HG02610 (cell line): Measurements from ENCODE around the gene ACSM3.
"Not testable (repeated sequence)": the region's sequence is repeated elsewhere in the genome, so short reads cannot be mapped to it uniquely, and the experiment has no call there.

Experiments
- ATAC-seq: cut with Tn5 transposase; IDR thresholded peaks from one replicate; pipeline ENCODE4 v1.9.1; 2021; ENCODE audit warnings: mild to moderate bottlenecking, moderate library complexity; ENCODE audit not compliant: unreplicated experiment

ACSM3 gene, protein sequence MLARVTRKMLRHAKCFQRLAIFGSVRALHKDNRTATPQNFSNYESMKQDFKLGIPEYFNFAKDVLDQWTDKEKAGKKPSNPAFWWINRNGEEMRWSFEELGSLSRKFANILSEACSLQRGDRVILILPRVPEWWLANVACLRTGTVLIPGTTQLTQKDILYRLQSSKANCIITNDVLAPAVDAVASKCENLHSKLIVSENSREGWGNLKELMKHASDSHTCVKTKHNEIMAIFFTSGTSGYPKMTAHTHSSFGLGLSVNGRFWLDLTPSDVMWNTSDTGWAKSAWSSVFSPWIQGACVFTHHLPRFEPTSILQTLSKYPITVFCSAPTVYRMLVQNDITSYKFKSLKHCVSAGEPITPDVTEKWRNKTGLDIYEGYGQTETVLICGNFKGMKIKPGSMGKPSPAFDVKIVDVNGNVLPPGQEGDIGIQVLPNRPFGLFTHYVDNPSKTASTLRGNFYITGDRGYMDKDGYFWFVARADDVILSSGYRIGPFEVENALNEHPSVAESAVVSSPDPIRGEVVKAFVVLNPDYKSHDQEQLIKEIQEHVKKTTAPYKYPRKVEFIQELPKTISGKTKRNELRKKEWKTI

DNA sequence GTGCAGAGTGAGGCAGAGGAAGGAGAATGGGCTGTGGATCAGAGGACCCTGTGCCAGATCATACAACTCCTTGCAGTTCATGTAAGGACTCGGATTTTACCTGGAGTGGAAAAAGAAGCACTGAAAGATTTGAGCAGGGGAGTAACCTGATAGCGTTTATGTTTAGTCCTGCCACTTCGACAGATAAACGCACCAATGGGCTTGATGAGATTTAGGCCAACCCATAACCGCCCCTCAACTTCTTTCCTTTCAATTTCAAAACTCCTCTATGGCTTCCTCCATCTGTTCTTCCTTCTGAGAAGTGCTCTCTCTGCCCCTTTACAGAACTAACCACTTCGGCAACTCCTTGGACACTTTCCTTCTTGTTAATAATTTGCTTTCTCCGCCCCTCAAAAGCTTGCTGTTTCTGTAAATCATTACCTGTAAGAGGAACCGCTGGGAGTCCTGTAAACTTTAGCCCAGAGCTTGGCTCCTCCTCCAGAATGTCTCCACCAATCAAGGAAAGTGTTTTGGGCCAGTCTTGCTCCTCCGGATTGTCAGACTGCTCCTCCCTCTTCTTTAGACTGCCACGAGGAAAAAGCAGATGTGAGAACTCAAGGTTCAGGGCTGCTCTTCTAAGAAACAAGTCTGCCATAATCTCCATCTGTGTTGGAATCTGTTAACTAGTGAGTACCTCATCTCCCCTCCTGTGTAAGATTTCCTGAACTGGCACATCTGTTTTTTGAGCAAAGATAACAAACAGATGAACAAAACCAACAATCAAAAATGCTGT is at the start of gene ACSM3:
ACSM3 (plus strand) TSS at position 554 of the 772 bp plus-strand sequence. CDS start 6,021 bp downstream, outside the sequence.
- ATAC-seq: peak; percentile 97

DNA sequence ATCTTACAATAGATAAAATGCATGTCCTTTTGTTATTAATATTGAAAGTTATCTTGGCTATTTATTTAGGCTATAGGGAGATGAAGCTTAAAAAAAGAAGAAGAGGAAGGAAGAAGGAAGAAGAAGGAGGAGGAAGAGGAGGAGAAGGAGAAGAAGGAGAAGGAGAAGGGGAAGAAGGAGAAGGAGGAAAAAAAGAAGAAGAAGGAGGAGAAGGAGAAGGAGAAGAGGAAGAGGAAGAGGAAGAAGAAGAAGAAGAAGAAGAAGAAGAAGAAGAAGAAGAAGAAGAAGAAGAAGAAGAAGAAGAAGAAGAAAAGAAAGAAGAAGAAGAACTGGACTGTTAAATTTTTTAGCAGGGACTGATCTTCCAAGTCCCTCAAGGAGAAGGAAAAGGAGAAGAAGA is 46.1 kb upstream of the ACSM3 start:
- ATAC-seq: not testable (repeated sequence)

DNA sequence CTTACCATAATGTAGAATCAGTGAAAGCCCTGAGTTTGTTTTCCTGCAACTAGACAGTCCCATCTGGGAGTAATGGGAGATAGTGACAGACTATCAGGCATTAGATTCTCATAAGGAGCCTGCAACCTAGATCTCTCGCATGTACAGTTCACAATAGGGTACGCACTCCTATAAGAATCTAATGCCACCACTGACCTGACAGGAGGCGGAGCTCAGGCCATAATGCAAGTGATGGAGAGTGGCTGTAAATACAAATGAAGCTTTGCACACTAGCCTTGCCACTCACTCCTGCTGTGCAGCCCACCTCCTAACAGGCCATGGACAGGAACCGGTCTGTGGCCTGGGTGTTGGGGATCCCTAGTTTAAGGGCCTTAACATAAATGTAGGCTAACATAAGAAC is 43.6 kb upstream of the ACSM3 start:
- no peak for ATAC-seq

DNA sequence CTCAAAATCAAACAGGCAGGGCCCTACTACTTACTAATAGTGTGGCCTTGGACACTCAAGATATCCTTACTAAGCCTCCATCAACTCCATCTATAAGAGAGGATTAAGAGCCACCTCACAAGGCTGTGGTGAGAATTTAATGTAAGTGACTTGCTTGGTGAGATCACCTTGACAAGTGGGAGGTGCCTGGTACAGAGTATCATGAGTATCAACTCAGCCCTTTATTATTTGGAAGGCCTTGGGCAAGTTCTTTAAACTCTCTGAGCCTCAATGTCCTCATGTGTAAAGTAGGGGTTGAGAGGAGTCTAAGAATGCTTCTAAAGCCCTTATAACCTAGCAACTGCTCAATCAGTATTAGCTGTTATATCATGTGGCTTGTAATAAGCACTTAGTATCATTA is 37.2 kb upstream of the ACSM3 start:
- no peak for ATAC-seq

DNA sequence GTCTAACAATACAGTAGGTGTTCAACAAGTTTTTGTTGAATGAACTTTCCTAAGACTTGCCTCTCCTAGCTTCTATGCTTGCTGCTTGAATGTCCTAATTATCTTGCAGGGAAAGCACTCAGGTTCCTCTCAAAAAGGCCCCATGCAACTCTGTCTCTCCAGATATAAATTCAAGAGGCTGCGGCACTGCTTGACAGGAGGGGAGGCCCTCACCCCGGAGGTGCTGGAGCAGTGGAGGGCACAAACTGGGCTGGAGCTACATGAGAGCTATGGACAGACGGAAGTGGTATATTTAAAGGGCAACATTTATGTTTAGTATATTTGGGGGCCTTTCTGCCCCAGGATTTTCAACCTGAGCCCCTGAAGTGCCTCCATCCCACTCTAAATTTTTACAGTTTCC is 36.6 kb upstream of the ACSM3 start:
- ATAC-seq: no peak

DNA sequence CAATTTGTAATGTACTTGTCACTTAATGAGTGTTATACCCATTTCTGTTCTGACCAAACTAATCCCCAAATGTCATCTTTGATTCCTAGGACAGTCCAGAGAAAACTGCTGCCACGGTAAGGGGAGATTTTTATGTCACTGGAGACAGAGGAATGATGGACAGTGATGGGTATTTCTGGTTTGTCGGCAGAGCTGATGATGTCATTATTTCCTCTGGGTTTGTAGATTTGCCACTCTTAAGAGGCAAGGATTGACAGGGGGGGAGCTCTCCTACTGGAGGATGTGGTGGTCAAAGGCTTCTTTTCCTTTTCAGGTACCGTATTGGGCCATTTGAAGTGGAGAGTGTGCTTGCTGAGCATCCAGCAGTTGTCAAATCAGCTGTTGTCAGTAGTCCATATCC is 34.7 kb upstream of the ACSM3 start:
- no peak for ATAC-seq

DNA sequence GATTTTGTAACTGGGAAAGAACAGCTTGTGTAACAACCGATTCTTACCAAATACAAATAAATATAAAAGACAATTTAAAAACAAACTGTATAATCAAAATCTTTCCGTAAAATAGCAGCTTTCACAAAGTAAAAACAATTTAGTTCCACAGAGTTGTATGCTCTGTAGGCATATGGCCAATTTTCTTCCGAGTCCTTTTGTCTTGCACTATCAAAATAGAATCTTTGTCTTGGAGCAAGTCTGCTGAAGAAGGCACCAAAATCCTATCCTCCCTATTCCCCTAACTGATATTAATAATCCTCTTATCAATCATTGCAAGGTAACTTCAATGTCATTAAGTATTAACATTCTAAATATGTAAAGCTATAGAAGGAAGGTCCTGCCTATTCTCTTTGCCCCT is 29.8 kb upstream of the ACSM3 start:
- ATAC-seq: no peak

DNA sequence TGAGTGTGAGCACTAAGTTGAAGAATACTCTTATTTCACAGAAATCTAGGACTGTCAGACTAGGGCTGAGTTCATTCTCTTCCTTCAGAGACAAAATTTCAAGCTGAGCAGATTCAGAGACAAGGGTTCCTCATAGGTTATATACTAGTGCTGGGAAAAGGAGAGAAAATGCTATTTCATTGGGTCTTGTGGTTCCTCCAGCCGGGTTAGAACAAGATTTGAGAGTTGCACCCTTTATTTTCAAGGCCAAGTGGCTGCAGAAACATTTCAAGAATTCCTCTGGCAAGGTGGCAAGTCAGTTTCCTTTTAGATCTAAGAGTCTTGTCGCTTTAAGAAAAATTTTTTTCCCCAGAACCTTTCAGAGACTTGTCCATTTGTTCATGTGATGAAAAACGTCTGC is 29.0 kb upstream of the ACSM3 start:
- no peak for ATAC-seq

DNA sequence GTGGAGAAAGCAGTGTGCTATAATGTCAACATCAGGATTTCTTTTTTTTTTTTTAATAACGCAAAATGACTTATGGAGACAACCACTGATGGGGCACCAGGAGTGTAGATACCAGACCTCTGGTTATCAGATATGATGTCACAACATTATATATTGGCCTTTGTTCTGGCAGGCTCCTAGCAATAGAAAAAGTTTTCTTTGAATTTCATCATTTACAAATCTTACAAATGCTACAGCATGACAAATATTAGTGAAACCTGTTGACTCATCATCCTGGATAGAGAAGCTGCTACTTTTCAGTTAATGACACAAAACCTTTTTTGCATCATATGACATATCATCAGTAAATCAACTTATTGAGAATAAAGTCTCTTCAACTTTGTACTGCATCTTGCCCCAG is 28.3 kb upstream of the ACSM3 start:
- no peak for ATAC-seq

DNA sequence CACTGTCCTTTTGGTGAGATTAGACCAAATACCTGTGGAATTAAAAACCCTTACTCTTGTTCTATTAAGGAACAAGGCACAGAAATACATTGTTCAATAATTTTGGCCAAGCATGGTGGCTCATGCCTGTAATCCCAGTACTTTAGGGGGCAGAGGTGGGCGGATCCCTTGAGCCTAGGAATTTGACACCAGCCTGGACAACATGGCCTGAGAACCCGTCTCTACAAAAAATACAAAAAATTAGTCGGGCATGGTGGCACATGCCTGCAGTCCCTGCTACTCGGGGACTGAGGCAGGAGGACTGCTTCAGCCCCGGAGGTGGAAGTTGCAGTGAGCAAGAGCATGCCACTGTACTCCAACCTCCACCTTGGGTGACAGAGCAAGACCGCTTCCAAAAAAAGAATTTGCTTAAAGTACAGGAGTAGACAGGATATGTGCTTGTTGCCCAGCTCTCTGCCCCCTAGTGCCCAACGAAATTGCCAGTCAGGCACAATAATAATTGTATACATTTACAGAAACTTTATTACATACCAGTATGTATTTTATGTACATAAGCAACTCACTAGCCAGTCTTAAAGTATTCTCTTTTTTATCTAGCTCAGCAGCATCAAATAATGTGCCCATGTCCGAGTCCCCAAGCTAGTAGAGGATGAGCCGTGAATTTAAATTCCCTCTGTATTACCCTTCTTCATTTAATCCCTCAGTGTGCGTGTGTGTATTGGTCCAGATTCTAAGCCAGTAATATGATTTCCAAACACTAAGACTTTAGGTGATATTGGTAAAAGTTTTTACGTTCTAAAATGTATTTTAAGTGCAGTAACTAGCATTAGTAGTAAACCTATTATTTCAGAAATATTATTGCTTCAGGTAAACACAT is 23.6 kb upstream of the ACSM3 start:
- no peak for ATAC-seq

DNA sequence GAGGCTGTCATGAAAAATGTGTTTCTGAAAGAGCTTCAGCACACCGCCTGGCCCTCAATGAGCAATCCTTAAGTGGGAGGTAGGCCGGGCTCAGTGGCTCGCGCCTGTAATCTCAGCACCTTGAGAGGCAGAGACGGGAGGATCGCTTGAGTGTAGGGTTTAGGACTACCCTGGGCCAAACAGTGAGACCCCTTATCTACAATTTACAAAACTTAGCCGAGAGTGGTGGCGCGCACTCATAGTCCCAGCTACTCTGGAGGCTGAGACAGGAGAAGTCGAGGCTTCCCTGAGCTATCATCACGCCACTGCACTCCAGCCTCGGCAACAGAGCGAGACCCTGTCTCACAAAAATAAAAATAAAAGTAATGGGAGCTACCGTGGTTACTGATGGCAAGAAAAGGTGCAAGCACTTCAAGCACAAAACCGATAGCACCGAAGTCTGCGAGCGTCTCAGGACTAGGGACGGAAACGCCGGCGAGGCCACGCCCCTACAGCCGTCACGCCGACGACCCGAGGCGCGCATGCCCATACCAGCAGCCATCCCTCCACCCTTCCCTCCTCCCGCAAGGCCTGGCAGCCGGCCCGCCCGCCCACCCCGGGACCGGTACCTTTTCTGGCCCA is 22.8 kb upstream of the ACSM3 start:
- peak; percentile 79 for ATAC-seq

DNA sequence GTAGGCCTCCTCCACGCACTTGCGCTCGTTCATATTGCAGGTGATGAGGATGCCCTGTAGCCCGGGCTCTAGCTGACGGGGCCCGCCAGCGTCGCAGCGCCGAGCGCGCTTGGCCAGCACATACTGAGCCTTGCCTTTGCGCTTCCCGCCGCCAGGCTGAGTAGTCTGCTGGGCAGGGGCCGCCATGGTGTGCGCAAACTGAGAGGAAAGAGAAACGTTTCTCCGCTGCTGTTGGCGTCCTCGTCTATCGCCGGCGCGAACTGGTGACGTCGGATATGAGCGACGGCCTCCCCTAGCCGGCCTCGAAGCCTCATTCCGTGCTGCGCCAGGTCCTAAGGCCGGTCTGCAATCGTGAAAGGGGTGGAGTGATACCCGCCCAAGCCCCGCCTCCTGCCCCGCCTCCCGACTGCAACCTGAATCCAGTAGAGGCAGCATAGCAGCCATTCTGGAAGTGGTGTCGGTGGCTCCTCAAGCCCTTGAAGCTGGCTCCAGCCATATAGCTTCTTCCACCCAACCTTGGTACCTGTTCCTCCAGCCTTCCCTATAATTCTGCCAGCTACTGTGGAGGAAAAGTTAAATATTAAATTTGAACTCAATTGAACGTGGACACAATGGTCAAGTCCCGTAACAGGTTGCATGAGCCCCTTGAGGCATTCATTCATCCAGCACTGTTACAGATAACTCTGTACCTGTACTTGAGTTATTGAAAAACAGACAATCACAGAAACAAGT is 22.1 kb upstream of the ACSM3 start, which contains the start of gene THUMPD1:
THUMPD1 (minus strand) TSS at position 265 of the 732 bp plus-strand sequence; CDS start at position 186, 79 bp downstream.
- peak; percentile 86 for ATAC-seq

DNA sequence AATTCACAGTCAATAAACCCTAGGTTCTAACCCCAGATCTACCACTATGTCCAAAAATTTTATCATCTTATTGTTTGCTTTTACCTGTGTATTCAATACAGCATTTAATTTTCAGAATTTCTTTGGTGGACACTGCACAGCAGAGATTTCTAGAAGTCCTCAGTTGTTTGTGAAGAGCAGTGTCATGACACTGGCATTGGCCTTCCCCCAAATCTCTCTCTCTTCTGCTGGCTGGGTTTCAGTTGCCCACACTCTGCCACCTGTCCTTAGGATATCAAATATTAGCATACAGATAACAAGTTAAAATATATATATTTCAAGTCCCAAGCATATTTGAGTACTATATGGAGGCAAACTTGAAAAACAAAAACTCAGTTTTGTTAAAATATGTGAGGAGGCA is 20.2 kb upstream of the ACSM3 start:
- no peak for ATAC-seq

DNA sequence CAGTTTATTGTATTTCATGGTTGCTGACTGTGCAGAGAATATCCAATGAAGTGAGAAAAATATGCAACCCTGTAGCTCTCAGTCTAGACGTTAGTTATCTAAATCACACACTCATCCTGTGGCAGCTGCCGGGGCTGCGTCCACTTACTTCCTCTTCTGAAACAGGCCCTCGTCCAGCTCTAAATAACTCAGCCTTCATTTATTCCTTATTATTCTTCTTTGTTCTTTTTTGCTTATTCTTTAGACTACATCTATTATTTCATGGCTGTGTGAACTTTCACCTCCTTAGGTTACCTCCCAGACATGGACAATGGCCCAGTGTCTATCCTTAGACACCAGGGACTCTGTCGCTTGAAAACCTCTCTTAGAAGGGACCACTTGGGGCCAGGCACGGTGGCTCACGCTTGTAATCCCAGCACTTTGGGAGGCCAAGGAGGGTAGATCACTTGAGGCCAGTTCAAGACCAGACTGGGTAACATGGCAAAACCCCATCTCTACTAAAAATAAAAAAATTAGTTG is 18.8 kb upstream of the ACSM3 start:
- no peak for ATAC-seq

DNA sequence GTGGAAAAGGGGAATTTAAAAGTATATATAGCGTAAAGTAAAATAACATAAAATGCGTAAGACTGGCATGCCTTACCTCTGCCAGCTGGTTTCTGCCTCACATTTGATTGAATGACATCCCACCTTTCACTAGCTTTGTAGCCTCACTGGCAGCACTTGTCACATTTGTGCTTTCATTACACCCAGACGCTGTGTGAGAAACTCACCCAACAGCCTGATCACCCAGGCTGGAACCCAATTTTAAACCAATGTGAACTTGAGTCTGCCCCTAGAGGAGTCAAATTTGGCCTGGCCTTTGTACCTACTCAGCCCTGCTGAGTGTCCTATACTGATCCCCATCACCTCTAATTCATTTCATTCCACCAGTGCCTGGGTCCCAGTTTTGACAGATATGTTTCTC is 17.4 kb upstream of the ACSM3 start:
- no peak for ATAC-seq

DNA sequence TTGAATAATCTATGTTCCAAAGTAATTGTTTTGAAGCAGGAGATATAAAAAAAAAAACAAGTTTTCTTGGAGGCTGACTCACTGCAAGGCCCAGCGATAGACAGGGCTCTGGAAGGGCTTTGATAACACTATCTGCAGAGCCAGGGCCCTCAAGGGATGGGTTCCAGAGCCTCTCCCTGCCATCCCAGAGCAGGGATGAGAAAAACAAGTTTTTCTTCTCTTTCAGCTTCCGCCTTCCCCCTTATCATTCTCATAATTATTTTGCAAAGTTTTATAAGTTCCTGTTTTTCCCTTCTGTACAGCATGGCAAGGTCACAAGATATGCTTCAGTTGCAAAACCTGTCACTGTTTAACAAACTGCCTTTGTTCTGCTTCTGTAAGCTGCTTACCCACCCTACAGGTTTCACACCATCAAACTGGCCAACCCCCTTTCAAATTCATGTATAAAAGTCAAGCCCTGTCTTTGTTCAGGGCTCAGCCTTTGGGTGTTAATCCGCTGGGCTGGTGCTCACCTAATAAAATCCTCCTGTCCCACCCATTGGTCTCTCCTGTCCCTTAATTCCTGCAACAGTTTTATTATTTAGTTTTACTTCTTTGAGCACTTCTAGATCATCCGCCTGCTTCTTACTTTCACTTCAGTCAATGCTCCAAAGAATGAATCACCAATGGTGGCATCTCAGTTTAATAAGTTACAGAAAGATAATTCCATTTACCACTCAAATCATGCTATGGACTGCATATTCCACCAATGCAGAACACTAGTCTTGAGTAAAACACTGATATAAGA is 16.6 kb upstream of the ACSM3 start:
- no peak for ATAC-seq

DNA sequence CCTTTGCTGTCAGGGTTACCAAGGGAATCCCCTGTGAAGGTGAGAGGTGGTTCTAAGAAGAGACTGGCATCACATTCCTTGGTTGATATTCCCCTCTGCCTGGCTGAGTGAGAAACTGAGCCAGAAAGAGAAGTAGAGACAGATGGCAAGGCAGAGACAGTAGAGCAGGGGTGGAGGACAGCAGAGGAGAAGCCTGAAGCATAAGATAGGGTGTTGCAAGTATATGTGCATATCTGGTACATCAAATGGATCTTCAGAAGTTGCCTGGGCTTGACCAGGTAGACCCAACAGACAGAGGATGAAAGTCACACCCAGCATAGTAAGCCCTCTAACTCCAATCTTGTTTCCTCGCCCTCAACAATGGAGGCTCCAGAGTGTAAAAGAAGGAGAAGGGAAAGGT is 14.3 kb upstream of the ACSM3 start:
- no peak for ATAC-seq

DNA sequence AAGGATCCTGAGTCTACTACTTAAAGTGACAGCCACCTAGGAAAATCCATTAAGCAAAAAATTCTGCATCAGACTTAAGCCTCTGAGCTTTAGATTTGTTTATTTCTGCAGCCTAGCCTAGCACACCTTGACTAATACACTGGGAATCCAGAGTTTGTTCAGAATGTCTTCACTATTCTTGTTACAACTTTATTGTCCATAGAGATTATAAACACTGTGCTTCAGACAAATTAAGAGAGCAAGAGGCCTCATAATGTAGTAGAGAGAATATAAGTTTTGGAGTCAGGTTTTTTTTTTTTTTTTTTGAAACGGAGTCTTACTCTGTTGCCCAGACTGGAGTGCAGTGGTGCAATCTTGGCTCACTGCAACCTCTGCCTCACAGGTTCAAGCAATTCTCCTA is 13.3 kb upstream of the ACSM3 start:
- ATAC-seq: no peak

DNA sequence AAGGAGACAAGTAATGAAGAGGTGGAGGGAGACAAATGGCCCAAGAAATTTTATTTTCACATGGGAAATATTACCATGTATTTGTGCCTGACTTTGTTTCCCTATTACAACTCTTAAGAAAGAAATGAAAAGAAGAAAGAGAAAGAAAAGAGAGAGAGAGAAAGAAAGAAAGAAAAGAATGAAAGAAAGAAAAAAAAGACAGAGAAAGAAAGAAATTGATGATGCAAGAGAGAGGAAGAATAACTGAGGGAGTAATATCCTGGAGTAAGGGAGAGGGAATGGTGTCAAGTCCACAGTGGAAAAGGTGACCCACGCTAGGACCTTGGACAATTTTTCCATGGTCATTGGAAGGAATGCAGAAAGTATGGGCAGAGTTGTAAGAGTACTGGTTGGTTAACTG is 10.1 kb upstream of the ACSM3 start:
- no peak for ATAC-seq
